ENCODE measurements around the gene MXD3.

DNA sequence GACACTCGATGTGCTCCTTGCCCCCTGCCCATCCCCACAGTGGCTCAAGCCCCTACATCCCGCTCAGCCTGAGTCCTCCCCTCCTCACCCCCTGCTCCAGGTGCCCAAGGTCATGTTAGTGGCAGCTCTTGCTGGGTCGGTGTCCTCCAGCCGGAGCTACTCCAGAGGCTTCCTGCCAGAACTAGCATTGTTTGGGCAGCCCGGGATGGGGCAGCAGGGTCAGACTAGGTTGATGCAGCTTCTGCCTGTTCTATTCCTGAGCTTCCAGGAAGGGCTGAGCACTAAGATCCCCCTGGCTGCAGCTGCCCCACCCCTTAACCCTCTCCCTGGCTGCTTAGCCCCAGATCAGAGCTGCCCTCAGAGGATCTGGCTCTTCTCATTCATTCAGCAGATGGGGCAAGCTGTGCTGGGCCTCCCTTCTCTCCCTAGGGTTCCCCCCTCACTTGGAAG lies 46.7 kb upstream of the MXD3 start:
- TF ChIP-seq CTCF (IDR thresholded peaks at IDR 0.05) = no peak
- no peak for TF ChIP-seq EZH2 (IDR thresholded peaks at IDR 0.05; ENCODE audit: borderline replicate concordance, insufficient read depth, low read depth, low read length, poor library complexity, severe bottlenecking)

Data from B cell (primary cell).